C1 segment of cervical spinal cord (tissue), 14 donors: Measurements from ENCODE around the gene MYH14.
A peak's percentile ranks its signal among the peaks of the same experiment; 100 is the strongest.

Source experiments
- DNase-seq, 14 donors: peaks; one replicate each; lab custom pipeline; 2025; lab: John Stamatoyannopoulos, UW

The MYH14 gene

DNA sequence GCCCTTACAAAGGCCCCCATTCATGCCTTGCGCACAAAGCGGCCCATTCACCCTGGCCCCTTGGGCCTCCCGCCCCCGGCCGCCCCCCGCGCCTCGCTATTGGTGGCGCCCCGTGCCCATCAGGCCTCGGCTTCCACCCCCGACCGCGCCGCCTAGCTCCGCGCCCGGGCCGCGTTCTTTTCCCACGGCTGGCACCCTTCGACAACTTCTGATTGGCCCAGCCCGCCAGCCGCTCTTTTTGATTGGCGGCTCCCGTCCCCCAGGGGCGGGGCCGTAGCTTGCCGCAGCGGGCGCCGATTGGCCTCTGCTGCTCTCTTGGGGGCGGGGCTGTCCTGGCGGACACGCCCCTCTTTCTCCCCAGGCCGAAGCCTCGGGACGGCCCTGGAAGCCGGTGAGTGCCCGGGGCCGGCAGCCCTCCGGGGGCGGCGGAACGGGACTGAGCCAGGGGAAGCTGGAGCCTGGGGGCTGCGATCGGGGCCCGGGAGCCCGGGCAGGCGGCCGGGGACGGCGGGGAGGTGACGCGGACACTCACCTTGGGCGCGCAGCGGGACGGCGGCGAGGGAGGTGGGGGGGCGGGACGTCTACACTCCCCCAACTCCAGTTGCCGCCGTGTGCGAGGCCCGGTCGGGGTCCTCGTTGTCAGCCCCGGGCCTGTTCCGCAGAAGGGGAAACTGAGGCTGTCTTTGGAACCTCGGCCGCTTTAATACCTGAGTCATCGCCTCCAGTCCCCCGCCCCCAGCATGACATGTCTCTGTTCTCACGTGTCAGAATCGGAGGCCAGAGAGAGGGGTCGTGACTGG, at the start of gene MYH14:
Gene MYH14, plus strand, starts transcription at position 342 of the 800 bp plus-strand sequence. CDS start 6,744 bp downstream, outside the sequence.
- DNase-seq = peak; percentile 42 to 98 (median 94)

DNA sequence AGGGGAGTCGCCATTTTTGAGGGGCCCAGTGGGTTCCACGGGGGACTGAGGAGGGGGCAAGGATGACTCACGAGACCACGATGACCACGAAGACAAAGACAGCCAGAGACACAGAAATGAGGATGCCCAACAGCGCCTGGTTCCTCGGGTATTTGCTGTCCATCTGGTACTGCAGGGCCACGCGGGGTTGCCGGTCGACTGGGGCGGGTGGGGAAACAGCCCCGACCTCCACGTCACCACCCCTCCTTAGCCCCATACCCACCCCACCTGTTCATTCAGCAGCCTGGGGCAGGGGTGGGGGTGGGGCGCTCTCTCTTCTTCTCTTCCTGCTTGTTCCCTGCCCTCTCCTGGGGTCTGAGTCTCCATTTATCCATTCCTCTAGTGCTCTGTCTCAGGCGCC, 48.9 kb upstream of the MYH14 start:
- no peak for DNase-seq

DNA sequence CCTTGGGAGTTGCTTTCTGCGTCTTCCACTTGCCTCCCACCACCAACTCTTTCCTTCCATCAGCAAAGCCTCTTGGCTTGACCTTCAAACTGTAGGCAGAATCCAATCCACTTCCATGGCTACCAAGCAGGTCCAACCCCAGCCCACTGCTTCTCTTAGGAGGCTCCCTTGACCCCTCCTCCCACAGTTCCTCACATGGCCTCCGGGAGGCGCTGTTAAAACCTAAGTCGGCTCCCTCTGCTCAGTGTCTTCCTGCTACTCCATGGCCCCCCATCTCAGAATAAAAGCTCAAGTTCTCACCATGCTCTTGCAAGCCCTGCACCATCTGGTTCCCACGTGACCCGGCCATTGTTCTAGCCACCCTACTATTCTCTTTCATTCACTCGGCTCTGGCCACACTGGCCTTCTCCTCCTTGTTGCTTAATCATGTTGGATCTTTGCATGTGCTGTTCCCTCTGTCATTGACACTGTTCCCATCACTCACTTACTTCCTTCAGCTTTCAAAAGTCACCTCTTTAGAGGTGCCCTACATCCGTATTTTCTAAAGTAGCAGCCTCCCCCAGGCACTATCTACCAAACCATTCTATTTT, 47.8 kb upstream of the MYH14 start:
- no peak for DNase-seq

DNA sequence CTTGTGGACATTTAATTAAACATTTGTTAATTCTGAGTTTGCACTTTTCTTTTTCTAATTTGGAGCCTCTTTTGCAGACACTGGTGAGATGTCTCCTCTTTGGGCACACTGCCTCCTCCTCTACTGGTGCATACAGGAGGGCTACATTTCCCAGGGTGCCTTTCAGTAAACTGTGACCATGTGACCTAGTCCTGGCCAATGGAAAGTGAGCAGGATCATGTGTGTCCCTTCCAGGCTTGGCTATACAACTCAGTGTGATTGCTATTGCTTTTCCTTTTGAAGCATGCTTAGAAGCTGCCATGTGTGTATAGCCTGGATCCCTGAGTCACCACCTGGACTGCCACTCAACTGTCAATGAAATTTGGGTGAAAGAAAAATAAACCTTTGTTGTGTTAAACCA, 44.8 kb upstream of the MYH14 start:
- no peak for DNase-seq

DNA sequence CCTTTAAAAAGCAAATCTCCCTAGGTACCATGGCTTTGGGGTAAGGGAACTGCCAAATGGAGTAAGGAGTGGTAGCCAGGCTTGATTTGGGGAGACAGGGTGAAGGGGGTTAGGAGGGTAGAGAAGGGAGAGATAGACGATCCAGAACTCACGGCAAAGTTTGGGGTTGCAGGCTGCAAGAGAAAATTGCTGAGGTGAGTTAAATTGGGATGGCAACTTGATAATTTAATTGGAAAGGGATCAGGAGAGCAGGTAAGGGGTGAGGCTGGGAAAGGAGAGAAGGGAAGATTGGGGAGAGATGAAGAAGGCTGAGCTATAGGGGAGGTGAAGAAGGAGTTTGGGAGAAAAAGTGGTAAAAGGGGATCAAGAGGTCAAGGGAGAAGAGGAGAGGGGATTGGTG, 44.3 kb upstream of the MYH14 start:
- no peak for DNase-seq

DNA sequence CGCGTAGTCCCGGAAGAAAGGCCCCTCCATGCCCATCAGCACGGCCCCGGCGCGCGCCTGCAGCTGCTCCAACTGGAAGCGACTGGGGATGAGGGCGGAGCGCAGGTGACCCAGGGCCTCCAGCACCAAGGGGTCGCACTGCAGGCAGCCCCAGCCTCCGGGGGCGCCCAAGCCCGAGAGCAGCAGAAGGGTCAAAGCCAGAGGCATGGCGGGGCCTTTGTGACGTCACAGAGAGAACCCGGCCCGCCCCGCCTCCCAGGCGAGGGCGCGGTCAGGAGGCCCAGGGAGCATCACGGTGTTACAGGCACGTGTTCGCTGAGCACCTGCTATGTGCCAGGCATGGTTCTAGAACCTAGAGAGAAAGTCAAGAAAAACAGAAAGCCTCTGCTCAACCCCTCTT, 40.4 kb upstream of the MYH14 start, which contains the start of gene IZUMO2:
Gene IZUMO2, minus strand, starts transcription at position 294 of the 400 bp plus-strand sequence. Its CDS starts 87 bp downstream, at position 207.
- no peak for DNase-seq

DNA sequence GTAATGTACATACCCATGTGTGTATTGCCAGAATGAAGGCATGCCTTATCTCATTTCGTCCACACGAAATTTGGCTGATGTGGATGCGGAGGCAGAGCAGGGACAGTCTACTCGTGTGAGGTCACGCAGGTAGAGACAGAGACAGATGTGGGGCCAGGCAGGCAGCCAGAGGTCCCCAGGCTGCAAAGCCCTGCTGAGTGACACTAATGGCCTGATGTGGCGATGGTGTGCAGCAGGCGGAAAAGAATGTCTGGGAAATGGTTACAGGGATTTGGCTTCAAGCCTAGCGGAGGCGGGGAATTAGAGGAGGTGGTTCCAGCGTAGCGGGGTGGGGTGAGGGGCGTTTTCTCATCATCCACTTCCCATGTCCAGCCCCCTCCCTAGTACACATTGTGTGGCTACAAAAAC, 36.1 kb upstream of the MYH14 start:
- no peak for DNase-seq

DNA sequence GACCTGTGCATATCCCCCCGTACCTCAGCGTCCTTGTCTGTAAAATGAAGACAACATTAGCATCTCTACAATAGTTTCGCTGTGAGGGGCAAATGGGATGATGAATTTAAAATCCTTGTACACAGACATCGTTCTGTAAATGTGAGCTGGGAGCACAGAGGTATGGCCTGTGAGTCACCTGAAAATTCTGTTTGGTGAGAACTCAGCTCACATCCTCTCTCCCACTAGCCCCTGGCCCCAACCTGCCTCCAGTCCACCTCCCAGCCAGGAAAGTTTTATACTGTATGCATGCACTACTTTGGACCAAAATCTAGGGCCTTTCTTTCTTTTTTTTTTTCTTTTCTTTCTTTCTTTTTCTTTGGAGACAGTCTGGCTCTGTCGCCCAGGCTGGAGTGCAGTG, 31.7 kb upstream of the MYH14 start:
- DNase-seq = no peak

DNA sequence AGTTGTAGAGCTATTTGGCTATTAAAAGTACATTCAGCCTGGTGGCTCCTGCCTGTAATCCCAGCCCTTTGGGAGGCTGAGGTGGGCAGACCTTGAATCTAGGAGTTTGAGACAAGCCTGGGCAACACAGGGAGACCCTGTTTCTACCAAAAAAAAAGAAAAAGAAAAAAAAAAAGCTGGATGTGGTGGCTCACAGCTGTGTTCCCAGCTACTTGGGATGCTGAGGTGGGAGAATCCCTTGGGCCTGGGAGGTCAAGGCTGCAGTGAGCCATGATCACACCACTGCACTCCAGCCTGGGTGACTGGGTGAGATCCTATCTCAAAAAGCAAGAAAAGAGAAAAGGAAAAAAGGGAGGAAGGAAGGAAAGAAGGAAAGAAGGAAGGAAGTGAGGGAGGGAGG, 30.7 kb upstream of the MYH14 start:
- no peak for DNase-seq

DNA sequence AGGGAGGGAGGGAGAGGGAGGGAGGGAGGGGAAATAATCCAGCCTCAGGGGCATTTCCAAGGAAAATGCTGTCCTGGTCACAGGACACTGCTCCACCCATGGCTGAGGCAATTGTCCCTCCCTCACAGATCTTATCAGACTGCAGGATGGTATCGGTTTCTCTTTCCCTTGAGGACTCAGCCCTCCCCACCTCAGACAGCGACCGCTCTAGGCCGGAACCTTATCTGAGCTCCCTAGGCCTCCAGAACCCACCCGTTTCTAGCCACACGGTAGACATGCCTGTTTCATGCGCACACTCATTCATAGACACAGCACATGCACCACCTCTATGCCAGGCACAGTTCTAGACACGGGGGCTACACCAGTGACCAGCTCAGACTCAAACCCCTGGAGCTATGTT, 30.3 kb upstream of the MYH14 start:
- no peak for DNase-seq

DNA sequence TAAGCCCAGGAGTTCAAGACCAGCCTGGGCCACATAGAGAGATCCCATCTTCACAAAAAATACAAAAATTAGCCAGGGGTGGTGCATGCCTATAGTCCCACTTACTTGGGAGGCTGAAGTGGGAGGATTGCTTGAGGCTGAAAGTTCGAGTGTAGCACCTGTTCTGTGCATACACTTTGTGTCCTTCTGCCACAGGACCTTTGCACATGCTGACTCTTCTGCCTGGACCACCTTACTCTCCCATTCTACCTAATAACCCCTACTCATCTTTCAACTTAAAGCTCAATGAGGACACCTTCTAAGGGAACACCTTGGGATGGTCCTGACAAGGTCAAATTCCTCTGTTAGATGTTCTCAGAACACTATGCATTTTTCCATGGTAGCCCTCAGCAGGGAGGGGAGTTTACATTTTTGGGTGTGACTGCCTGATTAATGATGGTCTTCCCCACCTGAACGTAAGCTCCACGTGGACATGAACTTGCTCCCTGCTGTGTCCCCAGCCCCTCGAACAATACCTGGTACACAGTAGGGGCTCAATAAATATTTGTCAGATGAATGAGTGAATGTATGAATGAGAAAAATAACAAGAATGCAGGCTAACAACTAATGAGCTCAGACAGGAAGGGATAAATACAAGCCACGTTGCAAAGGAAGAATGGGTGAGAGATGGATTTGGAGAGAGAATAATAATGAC, 29.2 kb upstream of the MYH14 start:
- DNase-seq = no peak

DNA sequence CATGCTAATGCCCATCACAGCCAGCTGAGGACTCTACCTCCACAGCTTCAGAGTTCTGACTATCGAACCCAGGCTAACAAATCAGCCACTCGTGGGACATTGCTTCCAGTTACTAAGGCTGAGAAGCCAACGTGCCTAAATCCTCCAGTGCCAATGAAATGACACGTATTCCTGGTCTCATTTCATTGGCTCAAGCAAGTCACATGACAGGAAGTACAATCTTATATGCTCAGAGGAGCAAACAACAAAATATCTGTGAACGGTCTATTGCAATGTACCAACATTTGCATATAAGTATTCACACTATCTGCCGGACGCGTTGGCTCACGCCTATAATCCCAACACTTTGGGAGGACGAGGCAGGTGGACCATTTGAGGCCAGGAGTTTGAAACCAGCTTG, 27.5 kb upstream of the MYH14 start:
- DNase-seq = no peak

DNA sequence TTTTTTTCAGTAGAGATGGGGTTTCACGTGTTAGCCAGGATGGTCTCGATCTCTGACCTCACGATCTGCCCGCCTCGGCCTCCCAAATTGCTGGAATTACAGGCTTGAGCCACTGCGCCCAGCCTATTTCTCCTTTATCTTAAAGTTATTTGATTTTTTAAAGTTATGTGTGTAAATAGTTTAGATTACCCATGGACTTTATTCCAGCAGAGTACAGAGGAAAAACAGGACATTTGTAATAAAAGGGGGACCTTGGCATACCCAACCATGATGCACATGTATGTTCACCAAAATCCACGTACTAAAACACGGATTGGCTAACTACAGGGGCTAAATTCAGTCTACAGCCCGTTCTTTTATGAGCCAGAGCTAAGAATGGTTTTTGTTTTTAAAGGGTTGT, 26.6 kb upstream of the MYH14 start:
- no peak for DNase-seq

DNA sequence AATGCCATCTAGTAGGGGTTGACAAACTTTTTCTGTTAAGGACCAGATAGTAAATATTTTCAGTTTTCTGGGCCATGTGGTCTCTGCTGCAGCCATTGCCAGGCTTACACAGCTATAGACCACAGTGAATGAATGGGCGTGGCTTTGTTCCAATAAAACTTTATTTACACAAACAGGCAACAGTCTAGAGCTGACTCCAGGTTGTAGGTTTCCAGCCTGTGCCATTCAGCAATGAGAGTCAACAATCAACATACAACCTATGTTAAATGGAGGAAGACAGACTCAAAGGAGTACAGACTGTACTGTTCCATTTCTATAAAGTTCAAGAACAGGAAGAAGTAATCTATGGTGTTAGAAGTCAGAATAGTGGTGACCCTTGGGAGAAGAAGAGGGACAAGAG, 25.1 kb upstream of the MYH14 start:
- no peak for DNase-seq

DNA sequence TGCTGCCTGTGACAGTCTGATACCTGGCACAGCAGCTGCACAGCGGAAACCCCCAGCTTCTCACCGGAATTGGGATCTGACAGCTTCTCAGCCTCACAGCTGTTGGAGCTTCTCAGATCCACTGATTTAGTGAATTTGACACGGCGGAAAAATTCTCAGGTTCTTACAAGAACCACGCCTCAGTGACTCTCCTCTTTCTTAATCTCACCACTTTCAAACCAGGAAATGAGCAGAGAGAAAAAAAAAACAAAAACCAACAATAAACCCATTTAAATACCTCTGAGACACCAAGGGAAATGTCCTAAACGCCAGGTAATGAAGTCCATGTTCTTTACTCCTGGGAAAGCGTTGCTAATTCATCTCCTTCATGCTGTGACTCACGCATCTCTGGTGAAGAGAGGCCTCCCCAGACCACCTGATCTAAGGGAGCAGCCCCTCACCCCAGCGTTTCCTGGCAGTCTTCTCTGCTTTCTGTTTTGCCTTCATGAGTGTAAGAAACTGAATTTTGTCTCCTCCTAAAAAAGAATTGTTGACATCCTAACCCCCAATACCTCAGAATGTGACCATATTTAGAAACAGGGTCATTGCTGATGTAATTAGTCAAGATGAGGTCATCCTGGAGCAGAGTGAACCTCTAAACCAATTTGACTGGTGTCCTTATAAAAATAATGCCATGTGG, 24.4 kb upstream of the MYH14 start:
- DNase-seq = no peak

DNA sequence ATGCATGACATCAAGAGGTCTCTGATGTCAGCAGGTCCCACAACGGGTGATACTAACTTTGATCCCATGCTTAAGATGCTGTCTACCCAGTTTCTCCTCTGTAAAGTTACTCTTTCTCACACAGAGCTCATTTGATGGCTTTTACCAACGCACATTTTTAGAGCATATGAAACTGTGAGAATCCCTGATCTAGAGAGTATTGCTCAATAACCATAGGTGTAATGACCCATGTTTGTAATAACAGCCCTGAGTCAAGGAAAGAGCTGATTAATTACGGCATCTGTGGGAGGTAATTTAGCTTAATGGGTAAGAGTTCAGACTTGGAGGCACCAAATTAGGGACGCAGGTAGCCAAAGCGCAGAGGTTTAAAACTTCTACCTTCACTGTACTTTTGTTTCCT, 22.3 kb upstream of the MYH14 start:
- DNase-seq = no peak

DNA sequence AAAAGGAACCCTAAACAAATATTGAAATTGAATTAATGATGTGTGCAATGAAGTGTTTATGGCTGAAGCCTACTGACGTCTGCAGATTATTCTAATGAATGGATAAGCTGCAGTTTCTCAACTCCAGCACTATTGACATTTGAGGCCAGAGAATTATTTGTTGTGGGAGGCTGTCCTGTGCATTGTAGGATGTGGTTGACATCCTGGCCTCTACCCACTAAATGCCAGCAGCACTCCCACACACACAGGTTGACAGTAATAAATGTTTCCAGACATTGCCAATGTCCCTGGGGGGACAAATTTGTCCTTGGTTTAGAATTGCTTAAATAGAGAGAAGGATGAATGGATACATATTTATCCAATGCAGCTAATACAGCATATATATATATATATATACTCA, 19.2 kb upstream of the MYH14 start:
- DNase-seq = no peak

DNA sequence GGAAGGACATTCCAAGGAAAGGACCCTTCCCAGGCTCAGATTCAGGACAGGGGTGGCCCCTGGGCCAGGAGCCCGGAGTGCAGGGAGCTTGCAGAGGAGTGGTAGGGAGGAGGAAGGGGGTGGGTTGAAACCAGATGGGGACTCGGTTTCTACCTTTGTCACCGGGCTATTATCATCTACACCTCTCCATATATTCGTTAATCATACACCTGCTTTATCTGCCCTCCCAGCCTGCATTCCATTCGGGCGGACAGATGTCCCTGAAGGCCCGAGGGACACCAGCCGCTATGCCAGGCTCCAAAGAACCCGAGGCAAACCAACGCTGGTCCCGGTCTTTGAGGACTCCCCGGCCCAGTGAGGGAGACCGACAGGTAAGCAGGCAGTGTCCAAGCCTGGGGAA, 15.5 kb upstream of the MYH14 start:
- DNase-seq = no peak

DNA sequence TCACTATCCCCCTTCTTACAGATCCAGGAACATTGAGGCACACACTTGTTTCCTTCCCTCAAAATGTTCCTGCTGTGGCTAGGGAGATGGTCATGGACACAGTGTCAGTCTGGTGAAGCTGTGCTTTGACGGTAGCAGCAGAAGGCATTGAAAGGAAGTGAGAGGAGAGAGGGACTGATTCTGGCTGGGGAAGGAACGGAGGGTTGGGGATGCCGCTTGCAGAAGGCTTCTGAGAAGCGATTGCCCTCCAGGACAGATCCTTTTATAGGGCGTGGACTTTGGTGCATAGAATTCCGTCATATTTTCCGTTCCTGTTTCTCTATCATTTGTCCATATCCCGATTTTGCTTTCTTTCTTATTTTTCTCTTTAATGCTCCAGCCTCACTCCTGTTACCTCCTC, 14.1 kb upstream of the MYH14 start:
- no peak for DNase-seq

DNA sequence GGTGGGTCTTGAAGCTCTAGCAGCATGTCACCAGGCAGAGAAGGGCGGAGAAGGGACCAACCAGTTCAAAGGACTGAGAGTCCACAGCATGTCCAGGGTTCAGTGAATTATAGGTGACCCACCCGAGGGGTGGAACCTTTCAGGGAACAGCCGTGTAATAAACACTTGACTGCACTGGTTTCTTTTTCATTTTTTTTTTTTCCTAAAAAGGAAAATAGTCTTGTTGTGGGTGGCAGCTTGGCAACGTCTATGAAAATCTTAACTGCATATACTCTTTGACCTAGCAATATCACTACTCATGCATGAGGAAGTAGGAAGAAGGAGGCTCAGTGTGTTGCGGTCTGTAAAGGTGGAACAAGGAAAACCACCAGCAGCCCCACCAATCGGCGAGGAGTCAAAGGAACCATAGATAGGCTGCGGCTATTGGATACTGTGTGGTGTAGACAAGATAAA, 13.0 kb upstream of the MYH14 start:
- DNase-seq = no peak

DNA sequence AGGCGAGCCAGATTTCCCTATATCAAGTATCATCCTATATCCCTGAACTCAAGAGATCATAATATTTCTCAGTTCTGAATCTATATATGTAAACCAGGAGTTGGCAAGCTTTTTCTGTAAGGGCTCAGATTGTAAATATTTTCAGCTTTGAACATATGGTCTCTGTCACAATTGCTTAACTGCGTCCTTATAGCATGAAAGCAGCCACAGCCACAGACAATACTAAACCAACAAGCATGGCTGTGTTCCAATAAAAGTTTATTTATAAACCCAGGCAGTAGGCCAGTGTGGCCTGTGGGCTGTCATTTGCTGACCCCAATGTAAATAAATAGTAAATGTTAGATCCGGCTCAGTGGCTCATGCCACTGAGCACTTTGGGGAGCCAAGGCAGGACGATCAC, 12.2 kb upstream of the MYH14 start:
- no peak for DNase-seq
